ENCODE data around the gene AFF3.

The AFF3 gene

DNA sequence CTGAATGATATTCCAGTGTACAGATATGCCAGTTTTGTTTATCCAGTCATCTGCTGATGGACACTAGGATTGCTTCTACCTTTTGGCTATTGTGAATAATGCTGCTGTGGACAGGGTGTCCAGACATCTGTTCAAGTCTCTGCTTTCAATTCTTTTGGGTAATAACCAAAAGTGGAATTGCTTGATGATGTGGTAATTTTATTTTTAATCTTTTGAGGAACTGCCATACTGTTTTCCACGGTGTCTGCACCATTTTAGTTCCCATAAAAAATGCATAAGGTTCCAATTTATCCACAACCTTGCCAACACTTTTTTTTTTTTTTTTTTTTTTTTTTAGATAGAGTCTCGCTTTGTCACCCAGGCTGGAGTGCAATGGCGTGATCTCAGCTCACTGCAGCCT lies 510.7 kb downstream of the AFF3 start:
- DNase-seq (ENCODE audit: low spot score) = no peak

- no peak for DNase-seq (ENCODE audit: low spot score)
Measured at GRCh38 chr2:99629320-99629719, 513.1 kb downstream of the AFF3 start.

DNA sequence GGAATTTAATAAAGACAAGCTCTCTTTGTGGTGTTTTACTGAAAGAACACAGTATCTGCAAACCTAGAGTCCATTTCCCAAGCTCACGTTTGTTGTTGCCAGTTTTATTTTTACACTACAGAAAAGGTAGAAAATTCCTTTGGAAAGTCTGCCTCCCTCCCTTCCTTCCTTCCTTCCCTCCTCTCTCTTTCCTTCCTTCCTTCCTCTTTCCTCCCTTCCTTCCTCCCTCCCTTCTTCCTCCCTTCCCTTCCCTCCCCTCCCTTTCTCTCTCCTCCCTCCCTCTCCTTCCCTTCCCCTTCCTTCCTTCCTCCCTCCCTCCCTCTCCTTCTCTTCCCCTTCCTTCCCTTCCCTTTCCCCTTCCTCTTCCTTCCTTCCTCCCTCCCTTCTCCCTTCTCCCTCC lies 516.2 kb downstream of the AFF3 start:
- no peak for DNase-seq (ENCODE audit: low spot score)

- DNase-seq (ENCODE audit: low spot score) = no peak
Measured at GRCh38 chr2:99624677-99625076, 517.7 kb downstream of the AFF3 start.

- DNase-seq (ENCODE audit: low spot score) = no peak
Measured at GRCh38 chr2:99623613-99624012, 518.8 kb downstream of the AFF3 start.

DNA sequence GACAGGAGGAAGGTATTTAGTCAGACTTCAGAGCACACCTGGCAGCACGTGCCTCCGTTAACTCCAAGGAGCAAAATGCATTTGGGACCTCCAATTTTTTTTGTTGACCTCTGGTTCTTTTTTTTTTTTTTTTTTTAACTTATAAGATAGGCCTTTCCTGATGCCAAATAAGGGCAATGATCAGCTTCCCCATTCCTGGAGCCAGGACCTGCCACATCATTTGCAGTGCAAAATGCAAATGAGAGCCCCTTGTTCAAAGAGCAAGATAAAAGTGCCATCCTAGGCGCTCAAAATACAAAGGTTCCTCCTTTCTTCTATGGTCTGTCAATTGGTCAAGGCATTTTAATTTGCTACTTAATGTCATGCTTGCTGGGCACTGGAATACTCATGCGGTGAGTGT lies 519.4 kb downstream of the AFF3 start:
- no peak for DNase-seq (ENCODE audit: low spot score)

DNA sequence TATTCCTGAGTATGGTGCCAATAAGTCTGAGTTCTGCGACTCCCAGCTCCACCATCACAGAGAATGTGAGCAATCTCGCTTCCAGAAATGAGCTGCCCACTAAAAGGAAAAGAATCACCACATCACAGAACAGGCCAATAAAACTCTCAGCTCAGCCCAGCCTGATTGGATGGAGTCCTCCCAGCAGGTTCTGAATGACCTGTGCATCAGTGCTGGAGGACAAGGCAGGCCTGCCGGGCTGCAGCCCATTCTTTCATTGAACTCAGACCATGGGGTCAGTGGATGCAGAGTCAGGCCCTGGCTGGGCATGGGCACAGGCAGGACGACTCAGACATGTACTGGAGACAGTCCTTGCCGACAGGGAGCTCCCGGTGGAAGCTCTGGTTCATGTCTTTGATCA lies 519.9 kb downstream of the AFF3 start:
- no peak for DNase-seq (ENCODE audit: low spot score)

DNA sequence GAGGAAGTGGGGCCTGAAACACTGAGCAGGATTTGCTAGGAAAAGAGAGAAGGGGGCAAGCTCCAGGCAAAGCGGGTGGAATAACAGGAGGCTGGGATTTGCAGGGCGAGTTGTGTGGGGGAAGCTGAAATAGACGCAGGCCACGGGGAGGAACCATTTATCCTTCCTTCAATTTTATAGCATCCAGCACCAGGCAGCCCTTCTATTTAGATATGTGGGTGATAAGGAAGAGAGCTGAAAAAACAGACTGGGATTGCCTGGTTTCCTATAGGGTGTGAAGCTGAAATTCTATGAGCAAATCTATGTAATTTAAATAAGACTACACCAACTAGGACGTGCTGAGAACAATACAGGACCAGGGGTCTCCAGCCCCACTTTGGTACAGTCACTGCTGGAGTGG lies 520.6 kb downstream of the AFF3 start:
- no peak for DNase-seq (ENCODE audit: low spot score)

DNA sequence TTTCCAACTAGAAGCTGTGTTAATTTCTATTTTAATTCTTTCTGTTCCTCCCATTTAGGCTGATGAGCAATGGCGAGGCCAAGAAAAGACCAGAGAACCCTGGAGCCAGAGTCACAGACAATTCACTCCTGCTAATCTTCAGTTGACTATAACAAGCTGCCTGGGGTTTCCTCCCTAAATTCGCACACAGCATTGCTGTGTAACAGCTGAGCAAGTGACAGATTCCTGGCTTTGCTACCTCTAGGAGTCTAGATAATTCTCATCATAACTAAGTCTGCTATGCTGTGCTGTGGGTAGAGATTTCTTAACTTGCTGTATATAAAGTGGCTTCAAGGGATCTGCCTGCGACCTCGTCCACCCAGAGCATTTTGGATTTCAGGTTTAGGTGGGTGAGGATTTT lies 521.3 kb downstream of the AFF3 start:
- no peak for DNase-seq (ENCODE audit: low spot score)

DNA sequence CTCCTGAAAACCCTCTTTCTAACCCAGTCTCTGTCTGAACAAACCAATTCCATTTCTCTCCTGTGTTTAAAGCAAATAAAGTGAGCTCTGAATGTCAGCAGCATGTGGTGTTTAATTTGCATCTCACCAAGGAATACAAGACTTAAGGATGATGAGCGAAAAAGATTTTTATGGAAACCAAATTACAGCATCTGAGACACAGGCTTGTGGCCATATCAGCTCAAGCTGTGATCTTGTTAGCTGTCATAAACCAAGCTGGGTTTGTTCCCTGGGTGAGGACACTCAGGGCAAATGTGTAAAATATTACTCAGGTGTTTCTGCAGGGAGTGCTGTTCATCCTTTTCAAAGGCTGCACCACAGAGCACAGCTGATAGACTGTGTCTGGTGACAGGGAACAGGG lies 523.2 kb downstream of the AFF3 start:
- DNase-seq (ENCODE audit: low spot score) = no peak

DNA sequence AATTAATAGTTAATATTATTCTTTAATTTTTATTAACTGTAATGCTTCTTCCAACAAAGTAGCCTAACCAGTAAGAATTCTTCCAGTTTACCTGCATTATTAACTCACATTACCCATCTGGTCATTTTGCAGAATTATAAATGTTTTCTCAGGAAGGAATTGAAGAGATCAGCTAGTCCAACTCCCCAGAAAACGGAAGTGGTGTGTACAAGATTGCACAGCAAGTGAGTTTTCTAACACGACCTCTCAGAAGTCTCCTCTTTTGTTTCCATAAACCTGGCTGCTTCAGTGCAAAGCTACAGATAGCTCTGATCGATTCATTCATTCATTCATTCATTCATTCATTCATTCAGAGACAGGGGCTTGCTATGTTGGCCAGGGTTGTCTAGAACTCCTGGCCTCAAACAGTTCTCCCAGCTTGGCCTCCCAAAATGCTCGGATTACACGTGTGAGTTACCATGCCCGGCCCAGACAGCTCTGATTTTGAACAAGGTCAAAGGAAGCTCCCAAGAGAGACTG lies 523.8 kb downstream of the AFF3 start:
- no peak for DNase-seq (ENCODE audit: low spot score)

DNA sequence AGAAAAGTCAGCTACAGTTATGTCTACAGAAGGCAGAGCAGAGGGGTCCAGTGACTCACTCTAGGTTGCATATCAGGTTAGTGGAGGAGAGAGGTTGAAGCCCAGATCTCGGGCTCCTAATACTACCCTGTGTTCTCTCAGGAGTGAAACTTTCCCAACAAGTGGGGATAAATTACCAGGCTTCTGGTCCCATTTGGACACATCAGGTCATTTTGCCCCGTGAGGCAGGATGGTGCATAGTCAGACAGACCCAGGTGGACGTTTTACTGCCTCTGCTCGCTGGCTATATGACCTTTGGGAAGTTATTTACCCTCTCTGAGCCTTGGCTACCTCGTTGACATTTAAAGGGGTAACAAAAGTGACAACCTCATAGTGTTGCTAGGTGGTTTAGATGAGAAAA lies 524.6 kb downstream of the AFF3 start:
- no peak for DNase-seq (ENCODE audit: low spot score)

GRCh38 chr2:99615247-99615771 lies 527.1 kb downstream of the AFF3 start:
- no peak for DNase-seq (ENCODE audit: low spot score)

- DNase-seq (ENCODE audit: low spot score) = no peak
Measured at GRCh38 chr2:99613980-99614379, 528.4 kb downstream of the AFF3 start.

- DNase-seq (ENCODE audit: low spot score) = no peak
Measured at GRCh38 chr2:99611786-99612185, 530.6 kb downstream of the AFF3 start.

- no peak for DNase-seq (ENCODE audit: low spot score)
Measured at GRCh38 chr2:99611034-99611433, 531.4 kb downstream of the AFF3 start.

GRCh38 chr2:99609851-99610381 lies 532.5 kb downstream of the AFF3 start:
- no peak for DNase-seq (ENCODE audit: low spot score)

- no peak for DNase-seq (ENCODE audit: low spot score)
Measured at GRCh38 chr2:99608861-99609260, 533.5 kb downstream of the AFF3 start.

DNA sequence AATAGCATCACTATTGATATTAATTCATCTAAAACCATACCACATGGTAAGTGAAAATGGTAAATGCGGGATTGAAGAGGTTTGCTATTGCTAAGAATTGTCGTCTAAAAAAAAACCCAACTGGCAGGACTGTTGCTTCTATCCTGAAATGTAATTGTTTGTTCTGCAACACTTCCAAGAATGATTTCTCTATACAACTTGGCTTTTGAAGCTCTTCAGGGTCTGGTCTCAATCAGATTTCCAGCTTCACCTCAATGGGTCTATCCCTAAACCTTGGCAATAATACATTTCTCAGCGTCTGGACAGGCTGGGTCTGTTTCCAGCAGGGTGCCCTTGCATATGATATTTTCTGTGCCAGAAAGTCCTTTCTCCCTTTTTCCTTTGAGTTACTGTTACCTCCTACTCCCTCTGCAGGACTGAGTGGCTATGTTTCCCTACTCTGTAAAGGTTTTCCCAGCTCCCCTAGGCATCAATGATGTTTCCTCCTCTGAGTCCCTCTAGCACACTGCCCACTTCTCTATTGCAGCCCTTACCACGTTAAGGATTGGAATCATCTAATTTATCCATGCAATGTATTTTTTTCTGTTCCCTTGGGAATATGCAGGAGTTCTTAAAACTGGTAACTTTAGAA lies 534.4 kb downstream of the AFF3 start:
- DNase-seq (ENCODE audit: low spot score) = no peak

GRCh38 chr2:99607454-99607853 lies 534.9 kb downstream of the AFF3 start:
- DNase-seq (ENCODE audit: low spot score) = no peak

DNA sequence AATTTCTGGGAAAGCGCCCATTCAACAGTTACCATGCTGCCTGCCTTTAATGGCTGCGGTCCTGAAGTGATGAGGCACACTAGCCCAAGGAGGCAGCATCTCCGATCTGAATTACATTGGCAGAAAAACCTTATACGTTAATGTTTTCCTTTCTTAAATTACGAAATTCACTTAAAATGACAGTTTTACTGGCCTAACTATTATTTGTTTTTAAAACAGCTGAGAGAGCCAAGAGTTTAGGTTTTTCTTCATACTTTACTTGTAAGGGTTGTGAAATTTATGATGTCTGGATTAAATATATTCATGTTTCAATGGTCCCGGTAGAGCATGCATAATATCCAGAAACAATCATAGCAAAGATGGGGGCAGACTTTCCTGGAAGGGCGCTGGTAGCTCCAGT lies 537.4 kb downstream of the AFF3 start:
- no peak for DNase-seq (ENCODE audit: low spot score)

GRCh38 chr2:99602476-99602875 lies 539.9 kb downstream of the AFF3 start:
- DNase-seq (ENCODE audit: low spot score) = no peak

DNA sequence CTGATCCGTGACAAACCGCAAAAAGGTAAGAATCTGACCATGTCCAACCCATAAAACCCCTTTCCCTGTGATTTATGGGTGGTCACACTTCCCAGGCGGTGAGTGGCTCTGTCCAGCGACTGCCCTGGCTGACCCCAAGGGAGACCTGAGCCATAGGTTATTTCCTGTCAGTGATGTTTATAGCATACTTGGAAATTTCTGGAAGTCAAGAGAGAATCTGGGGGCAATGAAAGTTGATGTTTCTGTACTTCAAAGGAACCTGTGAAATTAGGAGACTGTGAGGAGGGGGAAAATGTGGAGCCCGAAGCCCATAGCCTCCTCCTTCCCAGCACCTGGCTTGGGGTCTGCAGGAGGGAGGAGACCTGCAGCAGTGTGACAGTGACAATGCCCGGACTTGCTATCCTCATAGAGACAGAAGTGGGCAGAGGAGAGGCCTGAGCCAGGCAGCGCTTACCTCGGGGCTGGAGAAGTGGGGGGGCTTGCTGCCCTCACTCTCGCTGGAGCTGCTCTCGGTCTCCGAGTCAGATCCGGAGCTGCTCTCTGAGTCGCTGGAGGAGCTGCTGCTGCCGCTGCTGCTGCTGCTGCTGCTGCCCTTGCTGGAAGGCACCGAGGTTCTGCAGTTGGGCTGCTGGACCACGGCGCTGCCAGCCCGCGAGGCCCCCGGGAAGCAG lies 541.3 kb downstream of the AFF3 start:
- no peak for DNase-seq (ENCODE audit: low spot score)
